Measurements from ENCODE around the gene HEG1.

HEG1 gene

DNA sequence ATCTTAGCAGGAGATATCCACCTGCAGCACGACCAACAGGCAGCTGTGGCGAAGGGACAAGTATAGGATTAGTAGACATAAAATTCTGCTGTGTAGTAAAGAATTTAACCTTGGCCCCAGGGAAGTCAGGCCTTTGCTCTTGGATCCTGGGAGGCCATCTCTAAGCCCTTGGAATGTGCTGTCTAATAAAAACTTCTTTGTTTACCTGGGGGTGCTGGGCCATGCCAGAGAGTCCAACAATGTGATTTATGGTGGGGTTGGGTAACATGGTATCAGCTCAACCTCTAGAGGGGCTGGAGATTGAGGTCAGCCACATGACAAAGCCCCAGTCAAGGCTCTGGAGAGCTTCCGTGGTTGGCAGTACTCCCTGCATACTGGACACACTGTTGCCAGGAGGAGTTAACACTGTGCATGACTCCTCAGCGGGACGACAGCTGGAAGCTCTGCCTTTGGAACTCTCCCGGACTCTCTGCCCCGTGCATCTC, 52.4 kb downstream of the HEG1 start:
- DNase-seq (ENCODE audit: insufficient read length, low spot score) (no peak), FAIRE-seq (no peak)
- TF ChIP-seq PAX5 (IDR thresholded peaks at IDR 0.05; ENCODE audit: insufficient read depth, low read length, severe bottlenecking): no peak
- no peak for TF ChIP-seq POLR2A (IDR thresholded peaks at IDR 0.05; ENCODE audit: low read depth, low read length)
- TF ChIP-seq POLR2AphosphoS5 (IDR thresholded peaks at IDR 0.05; ENCODE audit: low read depth, low read length): no peak
- TF ChIP-seq TAF1 (IDR thresholded peaks at IDR 0.05; ENCODE audit: low read depth, low read length): no peak
- TF ChIP-seq SPI1 (IDR thresholded peaks at IDR 0.05; ENCODE audit: low read depth, low read length): no peak
- TF ChIP-seq POU2F2 (IDR thresholded peaks at IDR 0.05; ENCODE audit: low read depth, low read length): no peak

DNA sequence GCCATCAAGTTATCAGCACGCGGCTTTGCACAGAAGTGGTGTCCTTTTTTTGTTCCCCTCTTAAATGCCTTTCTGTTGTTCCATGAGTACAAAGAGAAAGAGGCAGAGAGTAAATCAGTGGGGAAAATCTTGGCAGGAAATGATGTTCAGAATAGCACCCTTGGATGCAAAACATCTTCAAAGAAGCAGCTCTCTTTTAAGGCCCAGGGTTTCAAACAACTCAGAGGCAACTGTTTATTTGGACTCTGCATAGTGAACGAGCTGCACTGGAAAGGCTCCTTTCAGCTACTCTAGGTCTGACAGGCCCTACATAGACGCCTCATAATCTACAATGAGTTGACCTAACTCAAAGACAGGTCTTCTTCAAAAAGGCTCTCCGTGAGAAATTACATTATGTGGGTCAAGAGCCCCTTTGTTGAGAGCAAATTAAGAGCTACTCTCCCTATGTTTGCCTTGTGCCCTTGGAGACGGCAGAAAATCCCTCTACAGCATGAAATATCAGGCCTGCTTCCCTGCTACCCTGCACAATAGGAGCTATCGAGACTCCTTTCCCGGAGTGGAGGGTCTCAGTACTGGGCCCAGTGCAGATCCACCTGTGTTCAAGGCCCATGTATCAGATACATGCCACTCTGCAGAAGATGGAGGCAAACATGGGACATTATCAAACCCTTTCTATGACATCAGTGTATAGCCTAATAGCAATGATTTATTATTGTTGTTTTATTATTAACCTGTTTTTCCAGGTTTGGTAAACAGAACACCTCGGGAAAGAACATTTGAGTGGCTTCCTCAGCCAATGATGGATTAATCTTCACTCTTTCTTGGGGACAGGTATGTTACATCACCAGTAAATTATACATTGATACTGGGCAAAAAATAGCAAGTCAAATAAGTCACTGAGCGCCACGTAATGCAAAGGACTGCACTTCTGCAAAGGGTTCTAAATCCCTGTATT, 53.1 kb downstream of the HEG1 start:
- DNase-seq (ENCODE audit: insufficient read length, low spot score) (no peak), FAIRE-seq (no peak)
- TF ChIP-seq POLR2AphosphoS5 (IDR thresholded peaks at IDR 0.05; ENCODE audit: low read depth, low read length) (no peak), POLR2A (IDR thresholded peaks at IDR 0.05; ENCODE audit: low read depth, low read length) (no peak), SPI1 (IDR thresholded peaks at IDR 0.05; ENCODE audit: low read depth, low read length) (no peak), TAF1 (IDR thresholded peaks at IDR 0.05; ENCODE audit: low read depth, low read length) (no peak), POU2F2 (IDR thresholded peaks at IDR 0.05; ENCODE audit: low read depth, low read length) (no peak), PAX5 (IDR thresholded peaks at IDR 0.05; ENCODE audit: insufficient read depth, low read length, severe bottlenecking) (no peak)

DNA sequence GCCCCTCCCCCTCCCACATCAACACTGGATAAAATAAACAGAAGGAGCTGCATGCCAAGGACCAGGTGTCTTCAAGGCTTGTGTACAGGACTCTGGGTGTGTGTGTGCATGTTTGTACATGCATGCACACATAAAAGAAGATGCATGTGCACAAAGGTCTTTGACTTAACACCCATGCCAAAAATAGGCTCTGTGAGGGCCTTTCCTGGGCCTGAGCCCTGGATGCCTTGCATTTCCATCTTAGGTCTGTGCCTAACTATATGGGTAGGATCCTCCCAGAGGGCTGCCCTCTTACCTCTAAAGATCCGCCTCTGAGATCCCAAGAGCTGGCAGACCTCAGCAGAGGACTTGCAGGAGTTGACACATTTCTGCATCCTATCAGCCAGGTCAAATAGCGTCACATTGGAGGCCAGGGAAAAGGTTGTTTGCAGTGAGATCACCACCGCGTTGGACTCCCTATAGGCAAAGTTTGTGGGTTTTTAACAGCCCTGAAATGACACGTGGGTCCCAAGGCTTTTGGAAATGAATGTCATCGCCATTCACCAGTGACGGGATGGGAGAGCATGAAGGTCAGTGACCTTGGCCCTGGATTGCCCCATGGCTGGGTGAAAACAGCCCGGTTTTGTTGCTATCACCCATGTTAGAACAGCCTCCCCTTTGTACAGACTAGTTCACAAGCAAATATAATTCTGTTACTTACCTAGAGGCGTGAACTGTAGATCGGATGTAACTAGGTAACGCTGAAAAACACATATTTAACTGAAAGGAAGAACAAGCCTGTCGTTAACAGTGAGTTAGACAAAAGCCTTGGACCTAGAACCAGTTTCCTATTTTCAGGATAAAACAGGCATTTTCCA, 54.0 kb downstream of the HEG1 start:
- TF ChIP-seq TAF1 (IDR thresholded peaks at IDR 0.05; ENCODE audit: low read depth, low read length) (no peak), POLR2AphosphoS5 (IDR thresholded peaks at IDR 0.05; ENCODE audit: low read depth, low read length) (no peak), PAX5 (IDR thresholded peaks at IDR 0.05; ENCODE audit: insufficient read depth, low read length, severe bottlenecking) (no peak), POLR2A (IDR thresholded peaks at IDR 0.05; ENCODE audit: low read depth, low read length) (no peak), SPI1 (IDR thresholded peaks at IDR 0.05; ENCODE audit: low read depth, low read length) (no peak), POU2F2 (IDR thresholded peaks at IDR 0.05; ENCODE audit: low read depth, low read length) (no peak)
- DNase-seq (ENCODE audit: insufficient read length, low spot score): no peak
- no peak for FAIRE-seq

DNA sequence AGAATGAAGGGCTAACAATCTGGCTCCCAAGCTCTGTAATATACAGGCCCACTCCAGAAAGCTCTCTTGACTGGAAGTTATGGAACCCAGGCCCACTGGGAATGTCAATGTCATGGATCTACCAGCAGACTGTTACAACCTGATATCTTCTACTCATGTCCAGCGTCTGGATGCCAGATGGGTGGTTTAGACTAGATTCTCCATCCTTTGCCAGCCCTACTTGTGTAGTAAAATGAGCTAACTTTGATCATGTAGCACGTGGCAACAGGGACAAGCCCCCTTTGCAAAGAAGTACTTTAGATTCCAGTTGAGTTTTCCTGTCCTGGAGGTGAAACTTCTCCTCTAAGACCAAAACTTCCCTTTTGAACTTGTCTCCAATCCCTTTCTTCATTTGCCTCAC, 55.1 kb downstream of the HEG1 start:
- FAIRE-seq (no peak), DNase-seq (ENCODE audit: insufficient read length, low spot score) (no peak)

DNA sequence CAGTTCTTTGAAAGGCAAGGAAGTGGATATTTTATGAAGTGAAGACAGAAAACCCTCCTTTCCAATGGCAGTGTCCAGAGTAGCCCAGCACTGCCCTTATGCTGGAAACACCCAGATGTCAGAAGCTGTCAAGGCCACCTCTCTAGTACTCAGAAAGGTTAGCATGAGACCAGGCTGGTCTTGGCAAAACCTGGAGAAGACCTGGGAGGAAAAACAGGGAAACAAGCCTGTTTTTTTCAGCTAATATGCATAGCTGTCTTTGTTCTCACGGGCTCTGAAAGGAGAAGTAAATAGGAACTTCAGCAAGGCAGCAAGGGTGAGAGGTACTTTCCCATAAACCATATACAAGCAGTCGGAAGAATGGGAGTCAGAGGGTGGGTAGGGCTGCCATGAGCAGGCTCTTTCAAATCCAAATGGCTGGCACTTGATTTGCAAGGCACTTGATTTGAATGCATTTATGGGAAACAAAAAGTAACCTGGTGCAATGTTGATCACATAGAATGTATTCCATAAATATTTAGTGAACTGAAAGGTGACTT, 55.8 kb downstream of the HEG1 start:
- DNase-seq (ENCODE audit: insufficient read length, low spot score) (no peak), FAIRE-seq (no peak)
- TF ChIP-seq POLR2AphosphoS5 (IDR thresholded peaks at IDR 0.05; ENCODE audit: low read depth, low read length) (no peak), PAX5 (IDR thresholded peaks at IDR 0.05; ENCODE audit: insufficient read depth, low read length, severe bottlenecking) (no peak), POLR2A (IDR thresholded peaks at IDR 0.05; ENCODE audit: low read depth, low read length) (no peak), SPI1 (IDR thresholded peaks at IDR 0.05; ENCODE audit: low read depth, low read length) (no peak), POU2F2 (IDR thresholded peaks at IDR 0.05; ENCODE audit: low read depth, low read length) (no peak), TAF1 (IDR thresholded peaks at IDR 0.05; ENCODE audit: low read depth, low read length) (no peak)

More for the DNA sequence above, 55.1 kb downstream of the HEG1 start:
- TF ChIP-seq POLR2AphosphoS5 (IDR thresholded peaks at IDR 0.05; ENCODE audit: low read depth, low read length): no peak
- no peak for TF ChIP-seq PAX5 (IDR thresholded peaks at IDR 0.05; ENCODE audit: insufficient read depth, low read length, severe bottlenecking)
- TF ChIP-seq POLR2A (IDR thresholded peaks at IDR 0.05; ENCODE audit: low read depth, low read length): no peak
- TF ChIP-seq TAF1 (IDR thresholded peaks at IDR 0.05; ENCODE audit: low read depth, low read length): no peak
- TF ChIP-seq SPI1 (IDR thresholded peaks at IDR 0.05; ENCODE audit: low read depth, low read length): no peak
- TF ChIP-seq POU2F2 (IDR thresholded peaks at IDR 0.05; ENCODE audit: low read depth, low read length): no peak

DNA sequence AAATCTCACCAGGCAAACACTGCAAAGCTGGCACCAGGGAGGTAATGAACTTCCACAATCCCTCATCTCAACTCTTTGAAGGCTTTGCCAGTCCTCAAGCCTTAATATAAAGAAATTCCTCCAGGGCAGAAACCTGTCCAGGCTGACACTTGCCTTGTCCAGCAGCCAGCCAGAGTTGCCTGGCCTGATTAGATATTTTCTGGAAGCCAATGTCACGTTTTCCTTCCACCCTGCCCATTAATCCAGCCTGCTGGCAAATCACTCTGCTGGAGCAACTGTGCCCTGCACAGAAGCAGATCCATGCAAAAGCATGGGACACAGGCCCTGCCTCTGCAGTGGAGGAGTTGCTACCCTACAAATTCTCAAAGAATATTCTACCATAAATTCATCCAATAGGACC, 56.5 kb downstream of the HEG1 start:
- DNase-seq (ENCODE audit: insufficient read length, low spot score): no peak
- TF ChIP-seq POU2F2 (IDR thresholded peaks at IDR 0.05; ENCODE audit: low read depth, low read length) (no peak), SPI1 (IDR thresholded peaks at IDR 0.05; ENCODE audit: low read depth, low read length) (no peak), POLR2A (IDR thresholded peaks at IDR 0.05; ENCODE audit: low read depth, low read length) (no peak), TAF1 (IDR thresholded peaks at IDR 0.05; ENCODE audit: low read depth, low read length) (no peak), PAX5 (IDR thresholded peaks at IDR 0.05; ENCODE audit: insufficient read depth, low read length, severe bottlenecking) (no peak), POLR2AphosphoS5 (IDR thresholded peaks at IDR 0.05; ENCODE audit: low read depth, low read length) (no peak)
- FAIRE-seq: no peak

DNA sequence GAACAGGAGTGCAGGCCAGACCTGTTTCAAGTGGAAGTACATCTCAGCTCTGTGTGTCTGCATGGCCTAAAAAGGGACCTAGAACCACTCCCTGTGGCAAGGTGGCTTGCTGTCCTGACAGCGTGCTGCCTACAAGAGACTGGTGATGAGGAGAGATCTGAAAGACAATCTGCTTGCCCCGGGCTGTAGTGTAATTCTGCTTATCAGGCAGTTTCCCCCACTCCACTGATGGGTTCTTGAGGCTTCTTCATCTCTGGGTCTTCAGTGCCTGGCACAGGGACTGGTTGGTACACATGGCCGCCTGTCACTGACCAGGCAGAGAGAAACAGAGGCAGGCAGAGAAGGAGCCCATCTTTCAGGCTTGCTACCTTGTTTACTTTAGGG, 57.6 kb downstream of the HEG1 start:
- no peak for FAIRE-seq
- TF ChIP-seq SPI1 (IDR thresholded peaks at IDR 0.05; ENCODE audit: low read depth, low read length) (no peak), POLR2AphosphoS5 (IDR thresholded peaks at IDR 0.05; ENCODE audit: low read depth, low read length) (no peak), POU2F2 (IDR thresholded peaks at IDR 0.05; ENCODE audit: low read depth, low read length) (no peak), POLR2A (IDR thresholded peaks at IDR 0.05; ENCODE audit: low read depth, low read length) (no peak), PAX5 (IDR thresholded peaks at IDR 0.05; ENCODE audit: insufficient read depth, low read length, severe bottlenecking) (no peak), TAF1 (IDR thresholded peaks at IDR 0.05; ENCODE audit: low read depth, low read length) (no peak)
- no peak for DNase-seq (ENCODE audit: insufficient read length, low spot score)

DNA sequence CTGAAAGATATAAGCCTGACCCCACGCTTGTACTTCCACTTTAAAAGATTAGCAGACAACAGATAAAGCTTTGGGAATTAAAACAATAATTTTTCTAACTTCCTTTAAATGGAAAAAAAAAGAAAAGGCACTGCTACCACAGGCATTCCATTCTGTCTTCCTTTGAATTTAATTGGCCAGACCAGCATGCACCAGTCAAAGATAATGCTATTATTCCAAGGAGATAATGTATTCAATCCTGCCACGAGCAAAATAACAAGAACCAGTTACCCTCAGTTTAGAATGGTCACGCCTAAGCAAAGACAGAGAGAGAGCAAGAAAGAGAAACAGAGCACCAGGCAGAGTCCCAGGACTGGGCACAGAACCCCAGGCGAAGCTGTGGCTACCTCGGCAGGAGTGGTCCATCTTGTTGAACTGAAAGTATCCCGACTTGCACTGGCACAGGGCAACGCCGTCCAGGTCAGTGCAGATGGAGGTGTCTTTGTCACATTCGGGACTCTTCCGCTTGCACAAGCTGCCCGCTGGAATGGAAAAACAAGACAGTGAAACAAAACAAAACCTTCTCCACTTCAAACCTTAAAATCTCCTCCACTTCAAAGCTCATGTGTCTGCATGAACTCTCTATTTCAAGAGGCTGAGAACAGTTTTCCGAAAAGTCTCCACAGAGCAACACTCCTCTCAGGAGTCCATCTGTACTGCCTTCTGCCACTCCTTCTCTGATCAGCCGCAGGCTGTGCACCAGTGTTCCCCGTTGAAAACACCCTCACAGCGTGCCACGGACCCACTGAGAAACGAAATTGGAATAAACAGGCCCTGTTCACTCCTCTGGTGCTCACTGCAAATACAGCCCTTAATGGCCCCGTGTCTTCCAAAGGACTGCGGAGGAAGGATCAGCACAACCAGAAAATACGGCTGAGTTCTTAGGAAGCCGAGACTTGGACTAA, 58.2 kb downstream of the HEG1 start:
- no peak for TF ChIP-seq POU2F2 (IDR thresholded peaks at IDR 0.05; ENCODE audit: low read depth, low read length)
- TF ChIP-seq POLR2AphosphoS5 (IDR thresholded peaks at IDR 0.05; ENCODE audit: low read depth, low read length): no peak
- TF ChIP-seq POLR2A (IDR thresholded peaks at IDR 0.05; ENCODE audit: low read depth, low read length): no peak
- no peak for TF ChIP-seq TAF1 (IDR thresholded peaks at IDR 0.05; ENCODE audit: low read depth, low read length)
- TF ChIP-seq SPI1 (IDR thresholded peaks at IDR 0.05; ENCODE audit: low read depth, low read length): no peak
- no peak for TF ChIP-seq PAX5 (IDR thresholded peaks at IDR 0.05; ENCODE audit: insufficient read depth, low read length, severe bottlenecking)
- DNase-seq (ENCODE audit: insufficient read length, low spot score) (no peak), FAIRE-seq (no peak)

Measured in GM12891 (cell line).